Karpas-422 (cell line): ENCODE measurements around the gene CCDC33. TPM values are rescaled to one million over a fixed set of nuclear protein-coding genes. Genes with fewer than 3 reads are reported as not detected.
"Not testable (repeated sequence)": the region's sequence is repeated elsewhere in the genome, so short reads cannot be mapped to it uniquely, and the experiment has no call there.

Experiments used
- DNase-seq: peaks from one replicate; pipeline ENCODE4 v3.0.0-alpha.2; 2015
- H2AFZ ChIP-seq: fragments of 200-600 bp; sonication (generic); 2 replicates; pipeline ENCODE4 v1.6.1; 2014; ENCODE audit warnings: antibody characterized with exemption, low read length, mixed read lengths
- H3K27ac ChIP-seq: fragments of 200-600 bp; sonication (generic); 2 replicates; pipeline ENCODE4 v1.5.1; 2014; ENCODE audit warnings: mild to moderate bottlenecking, low read length, moderate library complexity
- H3K27me3 ChIP-seq: fragments of 200-600 bp; sonication (generic); 2 replicates; pipeline ENCODE4 v1.6.1; 2014; ENCODE audit warnings: low read length, mixed read lengths
- H3K36me3 ChIP-seq: fragments of 200-600 bp; sonication (generic); 2 replicates; pipeline ENCODE4 v1.6.1; 2014; ENCODE audit warnings: low read length, mixed read lengths; ENCODE audit not compliant: insufficient read depth
- H3K4me1 ChIP-seq: fragments of 200-600 bp; sonication (generic); 2 replicates; pipeline ENCODE4 v1.6.1; 2014; ENCODE audit warnings: mild to moderate bottlenecking, low read length, mixed read lengths
- H3K4me2 ChIP-seq: fragments of 200-600 bp; sonication (generic); 2 replicates; pipeline ENCODE4 v1.6.1; 2014; ENCODE audit warnings: low read length, low read depth, mild to moderate bottlenecking; ENCODE audit not compliant: poor library complexity, severe bottlenecking
- H3K4me3 ChIP-seq: fragments of 200-600 bp; sonication (generic); 2 replicates; pipeline ENCODE4 v1.5.1; 2014; ENCODE audit warnings: mild to moderate bottlenecking, antibody characterized with exemption, low read length, mixed read lengths
- H3K79me2 ChIP-seq: fragments of 200-600 bp; sonication (generic); 2 replicates; pipeline ENCODE4 v1.6.1; 2014; ENCODE audit warnings: mild to moderate bottlenecking, low read length, mixed read lengths
- H3K9ac ChIP-seq: fragments of 200-600 bp; sonication (generic); 2 replicates; pipeline ENCODE4 v1.6.0; 2014; ENCODE audit warnings: low read length
- H3K9me2 ChIP-seq: fragments of 200-600 bp; sonication (generic), shearing (Covaris generic); replicated peaks from 2 replicates; pipeline ENCODE4 v1.6.0; 2014; ENCODE audit warnings: mild to moderate bottlenecking, low read length, moderate library complexity; ENCODE audit not compliant: insufficient read depth
- H3K9me3 ChIP-seq: fragments of 300-700, 200-600 bp; sonication (generic); 2 replicates; pipeline ENCODE4 v1.6.1; 2014; ENCODE audit warnings: low read length, mixed read lengths
- H4K20me1 ChIP-seq: fragments of 200-600 bp; sonication (generic); 2 replicates; pipeline ENCODE4 v1.6.1; 2014; ENCODE audit warnings: mild to moderate bottlenecking, antibody characterized with exemption, low read length, low read depth; ENCODE audit not compliant: insufficient read depth
- total RNA-seq: library from RNA; depleted of rRNA; stranded (reverse); fragments of >200 nt; shearing (Covaris generic); gene quantifications from 2 replicates; pipeline ENCODE4 v1.2.3, GENCODE V29; 2014; ENCODE audit warnings: low replicate concordance

Gene CCDC33
- total RNA-seq, 1 experiment from 2014 or later: not detected

DNA sequence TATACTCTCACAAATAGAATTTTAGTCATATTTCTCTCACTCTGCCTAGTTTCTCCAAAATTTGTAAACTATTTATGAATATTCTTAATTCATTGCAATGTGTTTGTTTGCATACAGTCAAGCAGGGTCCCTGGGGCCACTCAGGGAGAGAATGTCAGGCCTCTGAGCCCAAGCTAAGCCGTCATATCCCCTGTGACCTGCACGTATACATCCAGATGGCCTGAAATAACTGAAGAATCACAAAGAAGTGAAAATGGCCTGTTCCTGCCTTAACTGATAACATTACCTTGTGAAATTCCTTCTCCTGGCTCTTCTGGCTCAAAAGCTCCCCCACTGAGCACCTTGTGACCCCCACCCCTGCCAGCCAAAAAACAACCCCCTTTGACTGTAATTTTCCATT, 117.9 kb downstream of the CCDC33 start:
- not testable (repeated sequence) for H3K9me2 ChIP-seq, H3K27me3 ChIP-seq, H2AFZ ChIP-seq, H4K20me1 ChIP-seq, H3K27ac ChIP-seq, H3K9ac ChIP-seq, H3K79me2 ChIP-seq, H3K4me1 ChIP-seq, H3K4me3 ChIP-seq, H3K9me3 ChIP-seq, H3K36me3 ChIP-seq, H3K4me2 ChIP-seq, DNase-seq

GRCh38 chr15:74356050-74356449, 119.9 kb downstream of the CCDC33 start:
- H3K9me2 ChIP-seq, H3K9me3 ChIP-seq, H4K20me1 ChIP-seq, H3K4me3 ChIP-seq, H3K79me2 ChIP-seq, H3K27me3 ChIP-seq, H3K36me3 ChIP-seq, DNase-seq, H3K27ac ChIP-seq, H3K4me2 ChIP-seq, H3K9ac ChIP-seq, H3K4me1 ChIP-seq, H2AFZ ChIP-seq: not testable (repeated sequence)

DNA sequence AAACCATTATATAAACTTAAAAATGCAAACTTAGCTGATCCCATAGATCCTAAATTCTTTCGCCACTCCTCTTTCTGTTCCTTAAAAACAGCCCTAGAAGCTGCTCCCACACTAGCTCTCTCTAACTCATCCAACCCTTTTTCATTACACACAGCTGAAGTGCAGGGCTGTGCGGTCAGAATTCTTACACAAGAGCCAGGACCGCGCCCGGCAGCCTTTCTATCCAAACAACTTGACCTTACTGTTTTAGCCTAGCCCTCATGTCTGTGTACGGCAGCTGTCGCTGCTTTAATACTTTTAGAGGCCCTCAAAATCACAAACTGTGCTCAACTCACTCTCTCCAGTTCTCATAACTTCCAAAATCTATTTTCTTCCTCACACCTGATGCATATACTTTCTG, 121.4 kb downstream of the CCDC33 start:
- H3K9me3 ChIP-seq, H3K9ac ChIP-seq, DNase-seq, H3K36me3 ChIP-seq, H3K27me3 ChIP-seq, H3K4me3 ChIP-seq, H3K79me2 ChIP-seq, H3K4me2 ChIP-seq, H2AFZ ChIP-seq, H3K9me2 ChIP-seq, H4K20me1 ChIP-seq, H3K4me1 ChIP-seq, H3K27ac ChIP-seq: not testable (repeated sequence)

- H3K36me3 ChIP-seq, H3K9me3 ChIP-seq, H3K79me2 ChIP-seq, H4K20me1 ChIP-seq, H2AFZ ChIP-seq, H3K9ac ChIP-seq, H3K27ac ChIP-seq, DNase-seq, H3K4me3 ChIP-seq, H3K4me2 ChIP-seq, H3K9me2 ChIP-seq, H3K27me3 ChIP-seq, H3K4me1 ChIP-seq: not testable (repeated sequence)
These were observed 123.2 kb downstream of the CCDC33 start for GRCh38 chr15:74359376-74359775.

GRCh38 chr15:74360855-74361254, 124.7 kb downstream of the CCDC33 start:
- H3K27ac ChIP-seq, H3K9me3 ChIP-seq, H3K9me2 ChIP-seq, DNase-seq, H3K9ac ChIP-seq, H3K4me3 ChIP-seq, H3K4me1 ChIP-seq, H3K36me3 ChIP-seq, H2AFZ ChIP-seq, H4K20me1 ChIP-seq, H3K27me3 ChIP-seq, H3K4me2 ChIP-seq, H3K79me2 ChIP-seq: not testable (repeated sequence)

DNA sequence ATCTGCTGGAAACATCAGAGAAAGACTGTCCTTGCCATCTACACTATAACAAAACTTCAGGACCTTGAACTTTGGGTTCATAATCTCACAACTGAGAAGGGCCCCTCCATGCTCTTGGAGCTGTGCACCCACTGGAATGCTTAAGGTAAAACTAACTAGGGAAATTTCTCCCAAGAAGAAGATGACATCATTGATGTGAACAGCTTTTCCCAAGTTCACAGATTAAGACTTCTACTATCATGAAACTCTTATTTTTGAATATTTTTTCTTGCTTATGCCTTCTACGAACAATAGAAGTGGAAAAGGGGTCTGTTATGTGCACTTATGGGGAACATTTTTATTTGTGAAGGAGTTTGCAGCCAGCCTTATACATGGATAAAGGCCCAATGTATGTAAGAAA, 126.4 kb downstream of the CCDC33 start:
- Histone ChIP-seq H3K9me3 (no peaks in the 10 kb centered on the region), H3K36me3 (no peaks in the 10 kb centered on the region), H3K4me1 (no peaks in the 10 kb centered on the region), H3K79me2 (no peaks in the 10 kb centered on the region), H3K9me2 (no peaks in the 10 kb centered on the region), H3K9ac (no peak overlapping the region), H4K20me1 (no peaks in the 10 kb centered on the region), H2AFZ (no peak overlapping the region), H3K27me3 (no peaks in the 10 kb centered on the region), H3K27ac (no peak overlapping the region), H3K4me3 (no peak overlapping the region), H3K4me2 (no peak overlapping the region)
- no peak for DNase-seq

DNA sequence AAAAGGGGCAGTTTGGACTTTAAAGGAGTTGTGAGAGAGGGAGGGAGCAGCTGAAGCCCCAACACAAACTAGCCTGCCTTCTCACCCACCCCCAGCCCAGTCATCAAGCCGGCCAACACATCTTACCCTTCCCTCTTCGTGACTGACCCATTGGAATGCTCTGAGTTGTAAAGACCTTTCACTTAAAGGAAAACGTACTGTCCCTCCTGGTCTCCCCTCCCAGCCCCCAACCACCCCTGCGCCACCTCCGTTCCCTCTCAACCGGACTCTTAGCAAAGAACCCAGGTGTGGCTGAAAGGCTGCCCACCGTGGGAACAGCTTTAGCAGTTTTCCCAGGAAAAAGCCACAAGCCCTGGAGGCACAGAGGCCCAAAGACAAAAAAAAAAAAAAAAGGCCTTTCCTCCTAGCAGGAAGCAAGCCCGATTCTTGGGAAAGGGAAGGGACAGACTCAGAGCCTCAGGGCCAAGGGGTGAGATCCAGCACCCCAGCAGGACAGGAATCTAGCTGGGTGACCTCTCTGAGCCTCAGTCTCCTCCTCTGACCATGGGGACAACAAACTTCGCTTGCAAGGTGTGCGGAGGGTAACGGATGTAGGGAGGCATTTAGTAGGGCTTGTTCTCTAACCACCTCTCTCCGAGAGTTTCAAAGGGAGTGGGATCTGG, 128.9 kb downstream of the CCDC33 start:
- no peaks in the 10 kb centered on the region for H4K20me1 ChIP-seq
- H3K9ac ChIP-seq: no peak overlapping the region
- no peaks in the 10 kb centered on the region for H3K27me3 ChIP-seq
- H3K9me2 ChIP-seq: no peaks in the 10 kb centered on the region
- H3K4me3 ChIP-seq: no peak overlapping the region
- H2AFZ ChIP-seq: no peak overlapping the region
- no peaks in the 10 kb centered on the region for H3K9me3 ChIP-seq
- H3K27ac ChIP-seq: no peak overlapping the region
- no peak overlapping the region for H3K4me2 ChIP-seq
- DNase-seq: no peak
- no peaks in the 10 kb centered on the region for H3K79me2 ChIP-seq
- H3K36me3 ChIP-seq: no peaks in the 10 kb centered on the region
- H3K4me1 ChIP-seq: no peaks in the 10 kb centered on the region

GRCh38 chr15:74365598-74366445, 129.7 kb downstream of the CCDC33 start:
- no peak overlapping the region for H3K27ac ChIP-seq
- H3K4me2 ChIP-seq: no peak overlapping the region
- no peaks in the 10 kb centered on the region for H3K79me2 ChIP-seq
- no peaks in the 10 kb centered on the region for H3K9me3 ChIP-seq
- H3K9me2 ChIP-seq: no peaks in the 10 kb centered on the region
- no peak overlapping the region for H3K9ac ChIP-seq
- H4K20me1 ChIP-seq: no peaks in the 10 kb centered on the region
- no peak for DNase-seq
- H3K4me3 ChIP-seq: no peak overlapping the region
- no peak overlapping the region for H2AFZ ChIP-seq
- H3K27me3 ChIP-seq: no peaks in the 10 kb centered on the region
- no peaks in the 10 kb centered on the region for H3K36me3 ChIP-seq
- no peaks in the 10 kb centered on the region for H3K4me1 ChIP-seq
